T-helper 2 cell treated with Interferon-gamma antibody and Interleukin-4, amounts not matched to agents 5 μg/mL and 100 μg/mL, for 36 hours (primary cell): ENCODE results near the gene ADAMTS17.

Source experiments
- DNase-seq: peaks from one replicate; pipeline ENCODE4 v3.0.0; 2021; ENCODE audit warnings: low spot score
- H3K27ac Mint-ChIP-seq: one replicate; pipeline ENCODE4 v1.8.0; 2021; ENCODE audit warnings: mild to moderate bottlenecking, mixed read lengths
- H3K27me3 Mint-ChIP-seq: one replicate; pipeline ENCODE4 v1.8.0; 2021; ENCODE audit warnings: low read depth, mixed read lengths
- H3K36me3 Mint-ChIP-seq: one replicate; pipeline ENCODE4 v1.8.0; 2021; ENCODE audit warnings: low read depth, mixed read lengths
- H3K4me1 Mint-ChIP-seq: one replicate; pipeline ENCODE4 v1.8.0; 2021; ENCODE audit warnings: low read depth, mixed read lengths
- H3K4me3 Mint-ChIP-seq: one replicate; pipeline ENCODE4 v1.8.0; 2022; ENCODE audit warnings: mild to moderate bottlenecking, moderate library complexity, mixed read lengths
- H3K9me3 Mint-ChIP-seq: one replicate; pipeline ENCODE4 v1.8.0; 2021; ENCODE audit warnings: mixed read lengths

ADAMTS17 gene

GRCh38 chr15:100310513-100311153, 31.1 kb downstream of the ADAMTS17 start:
- H3K9me3 Mint-ChIP-seq: no peaks in the 10 kb centered on the region
- H3K36me3 Mint-ChIP-seq: no peaks in the 10 kb centered on the region
- no peaks in the 10 kb centered on the region for H3K4me1 Mint-ChIP-seq

DNA sequence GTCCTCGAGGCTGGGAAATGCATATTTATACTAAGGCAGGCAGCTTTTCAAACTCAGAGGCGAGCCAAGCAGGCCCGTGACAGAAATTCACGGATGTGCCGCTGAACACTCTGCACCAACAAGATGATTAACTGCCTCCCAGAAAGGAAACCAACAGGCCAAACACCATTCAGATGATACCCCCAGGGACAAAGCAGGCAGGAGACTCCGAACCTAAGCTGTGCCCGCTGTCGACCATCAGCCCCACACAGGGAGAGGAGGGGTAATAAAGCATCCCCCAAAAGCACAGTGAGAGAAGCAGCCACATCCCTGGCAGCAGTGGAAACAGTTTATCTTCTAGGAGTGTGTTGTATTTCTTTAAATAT, 31.8 kb downstream of the ADAMTS17 start:
- Mint-ChIP-seq H3K36me3 (no peaks in the 10 kb centered on the region), H3K27me3 (peaks cover 7% of the 10 kb centered on the region), H3K9me3 (no peaks in the 10 kb centered on the region), H3K4me1 (no peaks in the 10 kb centered on the region), H3K27ac (no peak overlapping the region), H3K4me3 (no peak overlapping the region)
- no peak for DNase-seq

More at GRCh38 chr15:100310513-100311153, 31.1 kb downstream of the ADAMTS17 start:
- no peak for DNase-seq
- no peak overlapping the region for H3K27ac Mint-ChIP-seq
- H3K27me3 Mint-ChIP-seq: peaks cover 7% of the 10 kb centered on the region
- no peak overlapping the region for H3K4me3 Mint-ChIP-seq

DNA sequence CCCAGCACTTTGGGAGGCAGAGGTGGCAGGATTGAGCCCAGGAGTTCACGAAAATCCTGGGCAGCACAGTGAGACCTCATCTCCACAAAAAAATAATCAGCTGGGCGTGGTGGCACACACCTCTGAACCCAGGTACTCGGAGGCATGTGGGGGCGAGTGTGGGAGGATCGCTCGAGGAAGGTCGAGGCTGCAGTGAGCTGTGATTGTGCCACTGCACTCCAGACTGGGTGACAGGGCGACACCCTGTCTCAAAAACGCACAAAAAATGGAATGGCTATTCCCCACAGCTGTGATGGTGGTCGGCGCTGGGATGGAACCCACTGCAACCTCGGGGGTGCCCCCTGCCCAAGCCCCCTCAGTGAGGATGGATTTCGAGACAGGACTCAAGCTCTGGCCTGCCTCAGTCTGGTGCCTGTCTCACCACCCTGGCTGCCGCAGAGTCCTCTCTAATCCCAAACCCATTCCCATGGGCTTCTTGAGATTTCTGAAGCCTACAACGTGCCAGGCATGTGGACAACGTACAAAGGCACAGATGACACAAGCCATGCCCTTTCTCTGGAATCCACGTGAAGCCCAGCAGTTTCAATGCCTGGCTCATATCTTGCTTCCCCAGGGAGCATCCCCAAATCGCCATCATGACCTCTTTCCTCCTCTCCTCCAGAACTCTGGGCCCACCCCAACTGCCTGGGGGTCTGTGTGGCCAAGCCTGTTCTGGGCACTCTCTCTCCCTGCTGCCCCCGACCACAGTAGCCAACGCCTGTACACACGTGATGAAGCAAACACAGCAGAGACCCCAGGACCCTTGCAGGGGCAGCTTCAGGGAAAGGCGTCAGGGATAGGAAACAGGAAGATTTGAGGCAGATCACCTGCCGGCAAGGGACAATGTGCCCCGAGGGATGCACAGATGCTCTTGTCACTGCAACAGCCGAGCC, 32.4 kb downstream of the ADAMTS17 start:
- H3K27me3 Mint-ChIP-seq: peaks cover 7% of the 10 kb centered on the region
- H3K4me3 Mint-ChIP-seq: no peak overlapping the region
- H3K36me3 Mint-ChIP-seq: no peaks in the 10 kb centered on the region
- H3K4me1 Mint-ChIP-seq: no peaks in the 10 kb centered on the region
- DNase-seq: no peak
- no peaks in the 10 kb centered on the region for H3K9me3 Mint-ChIP-seq
- H3K27ac Mint-ChIP-seq: no peak overlapping the region

DNA sequence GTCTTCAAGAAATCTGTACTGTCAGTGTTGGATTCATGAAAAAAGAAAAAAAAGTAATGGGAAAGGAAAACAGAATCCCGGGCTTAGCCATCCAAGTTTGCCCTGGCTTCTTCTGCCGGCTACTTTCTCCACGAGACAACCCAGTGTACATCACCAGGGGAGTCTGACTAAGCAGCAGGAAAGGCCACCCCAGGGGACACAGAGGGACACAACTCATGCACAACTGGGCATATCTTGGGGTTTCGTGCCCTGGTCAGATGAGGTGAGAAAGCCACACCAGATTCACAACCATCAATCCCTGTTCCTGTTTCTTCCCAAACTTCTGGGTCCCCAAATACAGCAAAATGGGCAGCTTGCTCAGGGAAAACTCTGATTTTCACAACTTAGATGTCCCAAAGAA, 33.2 kb downstream of the ADAMTS17 start:
- Mint-ChIP-seq H3K4me1 (no peaks in the 10 kb centered on the region), H3K4me3 (no peak overlapping the region), H3K27me3 (peaks cover 7% of the 10 kb centered on the region), H3K27ac (no peak overlapping the region), H3K36me3 (no peaks in the 10 kb centered on the region), H3K9me3 (no peaks in the 10 kb centered on the region)
- no peak for DNase-seq

DNA sequence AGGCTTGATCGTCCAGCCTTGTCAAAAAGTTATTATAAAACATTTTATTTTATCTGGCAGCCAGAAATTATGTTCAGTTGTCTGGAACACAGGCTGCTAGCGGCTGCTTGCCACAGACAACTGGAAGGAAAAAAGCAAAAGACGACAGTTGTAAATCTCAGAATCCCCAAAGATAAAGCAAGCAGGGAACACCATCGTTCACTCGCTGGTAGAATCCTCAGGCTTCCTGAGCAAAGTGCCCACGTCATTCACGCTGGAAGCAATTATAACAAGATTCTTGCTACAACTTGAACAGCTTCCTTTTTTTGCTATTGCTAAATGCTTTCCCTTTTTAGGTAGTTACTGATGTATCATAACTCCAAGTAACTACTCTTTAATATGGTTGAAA, 33.6 kb downstream of the ADAMTS17 start:
- H3K4me1 Mint-ChIP-seq: no peaks in the 10 kb centered on the region
- no peak for DNase-seq
- no peak overlapping the region for H3K27ac Mint-ChIP-seq
- H3K9me3 Mint-ChIP-seq: no peaks in the 10 kb centered on the region
- H3K4me3 Mint-ChIP-seq: no peak overlapping the region
- H3K27me3 Mint-ChIP-seq: peaks cover 7% of the 10 kb centered on the region
- no peaks in the 10 kb centered on the region for H3K36me3 Mint-ChIP-seq

DNA sequence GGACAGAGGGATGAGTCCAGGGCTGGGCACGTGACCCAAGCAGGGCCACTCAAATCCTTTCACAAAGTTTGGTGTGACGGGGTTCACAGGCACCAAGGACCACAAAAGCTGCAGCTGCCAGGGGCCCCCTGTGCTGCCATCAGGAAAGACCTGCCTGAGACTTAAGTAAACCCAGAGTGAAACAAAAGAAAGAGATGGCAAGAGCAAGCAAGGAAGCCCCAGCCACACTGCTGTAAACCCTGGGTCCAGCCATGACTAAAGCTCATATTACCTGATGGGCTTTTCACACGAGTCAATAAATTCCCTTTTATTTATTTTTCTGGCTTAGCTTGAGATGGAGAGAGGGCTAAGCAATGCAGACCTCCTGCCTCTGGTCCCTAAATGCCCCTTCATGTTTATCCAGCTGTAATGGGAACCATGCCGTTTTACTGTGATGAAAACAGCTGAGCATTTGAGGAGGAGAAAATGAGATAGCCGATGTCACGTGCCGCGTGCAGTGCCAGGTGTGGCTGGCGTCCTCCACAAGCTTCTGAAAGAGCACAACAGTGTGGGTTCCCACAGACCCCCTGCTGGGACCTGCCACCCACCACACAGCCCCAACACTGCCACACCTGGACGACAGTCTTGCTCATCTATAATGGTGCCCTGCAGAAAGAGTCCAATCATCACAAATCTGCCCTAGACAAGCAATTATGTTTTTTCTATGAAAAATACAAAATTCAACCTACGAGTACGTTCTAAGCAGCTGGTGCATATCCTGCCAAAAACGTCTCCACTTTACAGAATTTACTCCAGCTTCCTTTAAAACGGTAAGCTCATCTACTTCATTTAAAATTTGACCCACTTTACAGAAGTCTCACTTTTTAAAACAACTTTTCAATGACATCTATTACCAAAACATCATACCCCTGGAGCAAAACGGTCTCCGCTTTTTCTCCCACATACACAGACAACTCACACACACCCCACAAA, 34.2 kb downstream of the ADAMTS17 start:
- Mint-ChIP-seq H3K27me3 (peaks cover 7% of the 10 kb centered on the region), H3K4me3 (no peak overlapping the region), H3K4me1 (no peaks in the 10 kb centered on the region), H3K27ac (no peak overlapping the region), H3K36me3 (no peaks in the 10 kb centered on the region), H3K9me3 (no peaks in the 10 kb centered on the region)
- DNase-seq: no peak

DNA sequence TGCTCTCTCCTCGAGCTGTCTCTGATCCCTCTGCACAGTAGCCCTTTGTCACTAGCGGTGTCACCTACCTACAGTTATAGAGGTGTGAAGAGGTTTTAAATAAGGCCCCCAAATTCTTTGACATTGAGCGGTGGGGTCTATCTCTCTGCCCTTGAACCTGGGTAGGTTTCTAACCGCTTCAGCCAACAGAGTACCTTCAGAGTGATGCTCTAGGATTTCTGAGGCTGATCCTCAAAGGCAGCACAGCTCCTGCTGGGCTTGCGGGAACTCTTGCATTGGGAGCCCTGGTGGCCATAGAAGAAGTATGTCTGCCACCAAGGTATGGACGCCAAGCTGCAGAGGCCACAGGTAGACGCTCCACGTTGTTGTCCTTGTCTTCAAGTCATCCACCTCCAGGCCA, 35.7 kb downstream of the ADAMTS17 start:
- peaks cover 7% of the 10 kb centered on the region for H3K27me3 Mint-ChIP-seq
- no peaks in the 10 kb centered on the region for H3K9me3 Mint-ChIP-seq
- no peak overlapping the region for H3K27ac Mint-ChIP-seq
- no peak for DNase-seq
- H3K4me1 Mint-ChIP-seq: no peaks in the 10 kb centered on the region
- H3K4me3 Mint-ChIP-seq: no peak overlapping the region
- no peaks in the 10 kb centered on the region for H3K36me3 Mint-ChIP-seq

DNA sequence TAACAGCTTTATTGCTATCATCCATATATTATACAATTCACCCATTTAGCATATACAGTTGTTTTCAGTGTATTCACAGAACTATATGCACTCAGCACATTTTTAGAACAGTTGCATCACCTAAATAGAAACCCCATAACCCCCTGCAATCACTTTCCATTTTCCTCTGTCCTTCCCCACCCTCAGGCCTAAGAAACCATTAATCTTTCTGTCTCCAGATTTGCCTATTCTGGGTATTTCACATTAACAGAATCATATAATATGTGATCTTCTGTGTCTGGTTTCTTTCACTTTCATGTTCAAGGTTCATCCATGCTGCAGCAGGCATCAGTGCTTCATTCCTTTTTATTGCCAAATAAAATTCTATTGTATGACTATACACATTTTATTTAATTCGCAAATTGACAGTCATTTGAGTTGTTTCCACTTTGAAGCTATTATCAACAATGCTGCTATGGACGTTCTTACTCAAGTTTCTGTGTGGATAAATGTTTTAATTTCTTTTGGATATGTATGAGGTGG, 39.8 kb downstream of the ADAMTS17 start:
- H3K9me3 Mint-ChIP-seq: peaks cover 13% of the 10 kb centered on the region
- H3K4me3 Mint-ChIP-seq: no peak overlapping the region
- H3K36me3 Mint-ChIP-seq: no peaks in the 10 kb centered on the region
- no peak overlapping the region for H3K27ac Mint-ChIP-seq
- DNase-seq: no peak
- no peaks in the 10 kb centered on the region for H3K4me1 Mint-ChIP-seq
- H3K27me3 Mint-ChIP-seq: peaks cover 3% of the 10 kb centered on the region

DNA sequence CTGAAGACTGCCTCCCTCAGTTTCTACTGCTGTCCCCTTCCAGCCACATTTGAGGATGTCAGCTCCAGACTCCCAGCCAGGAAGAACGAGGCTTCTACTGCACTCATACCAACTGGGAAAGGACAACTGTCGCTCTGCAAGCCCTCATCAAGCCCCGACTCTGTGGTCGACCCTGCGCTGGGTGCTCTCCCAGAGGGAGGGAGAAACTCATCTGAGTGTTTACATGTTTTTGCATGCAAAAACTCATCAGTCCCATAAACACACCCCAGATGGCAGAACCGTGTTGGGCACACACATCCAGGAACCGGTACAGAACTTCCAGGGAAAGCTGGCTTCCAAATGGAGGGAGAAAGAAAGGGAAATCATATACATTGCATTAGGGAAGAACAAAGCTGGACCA, 43.5 kb downstream of the ADAMTS17 start:
- no peak for DNase-seq
- H3K27me3 Mint-ChIP-seq: no peaks in the 10 kb centered on the region
- H3K4me1 Mint-ChIP-seq: no peaks in the 10 kb centered on the region
- H3K27ac Mint-ChIP-seq: no peak overlapping the region
- H3K36me3 Mint-ChIP-seq: no peaks in the 10 kb centered on the region
- H3K9me3 Mint-ChIP-seq: peaks cover 17% of the 10 kb centered on the region
- H3K4me3 Mint-ChIP-seq: no peak overlapping the region

- Mint-ChIP-seq H3K4me1 (no peaks in the 10 kb centered on the region), H3K9me3 (peaks cover 17% of the 10 kb centered on the region), H3K27me3 (no peaks in the 10 kb centered on the region), H3K36me3 (no peaks in the 10 kb centered on the region), H3K4me3 (no peak overlapping the region), H3K27ac (no peak overlapping the region)
- no peak for DNase-seq
These were observed 44.0 kb downstream of the ADAMTS17 start for GRCh38 chr15:100297812-100298211.

DNA sequence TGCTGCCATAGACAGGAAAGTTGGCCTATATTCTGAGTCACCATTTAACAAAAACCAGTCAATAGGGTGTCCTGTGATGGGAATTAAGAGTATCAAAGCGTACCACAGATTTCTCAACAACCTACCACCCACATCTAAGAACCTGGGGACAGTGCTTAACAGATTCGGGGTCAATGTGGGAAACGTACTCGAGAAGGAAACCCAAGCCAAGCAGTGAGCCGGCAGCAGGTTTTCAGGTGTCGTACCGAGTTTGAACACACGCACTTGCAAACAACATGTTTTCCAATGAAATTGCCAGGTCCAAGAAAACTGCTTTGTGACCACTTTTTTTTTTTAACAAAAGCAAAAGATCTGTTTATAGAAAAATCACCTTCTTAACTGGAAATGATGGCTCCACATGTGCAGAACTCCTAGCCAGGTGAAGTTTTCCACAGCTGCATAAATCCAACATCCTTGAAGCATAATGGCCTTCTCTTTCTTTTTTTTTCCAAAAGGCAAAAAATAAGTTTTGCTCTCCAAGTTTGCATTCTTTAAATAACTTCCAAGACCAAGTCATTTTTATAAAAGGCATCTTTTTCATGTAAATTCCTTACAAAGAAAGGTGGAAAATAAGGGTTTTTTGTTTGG, 45.7 kb downstream of the ADAMTS17 start:
- Mint-ChIP-seq H3K4me1 (peaks cover under 1% of the 10 kb centered on the region), H3K4me3 (no peak overlapping the region), H3K27ac (no peak overlapping the region), H3K36me3 (no peaks in the 10 kb centered on the region), H3K27me3 (no peaks in the 10 kb centered on the region), H3K9me3 (peaks cover 23% of the 10 kb centered on the region)
- no peak for DNase-seq

DNA sequence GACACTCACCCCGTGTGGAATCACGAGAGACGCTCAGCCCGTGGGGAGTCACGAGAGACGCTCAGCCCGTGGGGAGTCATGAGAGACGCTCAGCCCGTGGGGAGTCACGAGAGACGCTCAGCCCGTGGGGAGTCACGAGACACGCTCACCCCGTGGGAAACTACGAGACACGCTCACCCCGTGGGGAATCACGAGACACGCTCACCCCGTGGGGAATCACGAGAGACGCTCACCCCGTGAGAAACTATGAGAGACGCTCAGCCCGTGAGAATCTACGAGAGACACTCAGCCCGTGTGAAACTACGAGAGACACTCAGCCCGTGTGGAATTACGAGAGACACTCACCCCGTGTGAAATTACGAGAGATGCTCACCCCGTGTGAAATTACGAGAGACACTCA, 49.8 kb downstream of the ADAMTS17 start:
- no peak overlapping the region for H3K27ac Mint-ChIP-seq
- H3K36me3 Mint-ChIP-seq: no peaks in the 10 kb centered on the region
- peaks cover 10% of the 10 kb centered on the region for H3K9me3 Mint-ChIP-seq

GRCh38 chr15:100291106-100291505, 50.7 kb downstream of the ADAMTS17 start:
- no peak for DNase-seq
- Mint-ChIP-seq H3K27ac (no peak overlapping the region), H3K36me3 (no peaks in the 10 kb centered on the region), H3K9me3 (peaks cover 10% of the 10 kb centered on the region), H3K4me3 (no peak overlapping the region), H3K4me1 (peaks cover 3% of the 10 kb centered on the region), H3K27me3 (no peaks in the 10 kb centered on the region)

More for the DNA sequence above, 49.8 kb downstream of the ADAMTS17 start:
- H3K4me1 Mint-ChIP-seq: peaks cover 3% of the 10 kb centered on the region
- no peak for DNase-seq
- no peak overlapping the region for H3K4me3 Mint-ChIP-seq
- H3K27me3 Mint-ChIP-seq: no peaks in the 10 kb centered on the region
